Activated CD8-positive, alpha-beta T cell treated with anti-CD3 and anti-CD28 coated beads, Interleukin-2, amount 10 ng/mL, durations not matched to agents 7 days and 5 days (primary cell): ENCODE results near the gene SERPINB5. TPM values are rescaled to one million over a fixed set of nuclear protein-coding genes. Genes with fewer than 3 reads are reported as not detected.
"Not testable (repeated sequence)": the region's sequence is repeated elsewhere in the genome, so short reads cannot be mapped to it uniquely, and the experiment has no call there.

Experiments
- ATAC-seq: fragments of 150-1000 bp; cut with Tn5 transposase; one replicate; pipeline ENCODE4 v1.10.0; 2021; ENCODE audit warnings: moderate library complexity
- CTCF ChIA-PET: fragments of 350-600 bp; sonication (Branson Sonifier 250); formaldehyde crosslinking; loops from one replicate; lab custom pipeline; 2021; ENCODE audit warnings: antibody characterized with exemption; lab: Charles Lee
- POLR2A ChIA-PET: fragments of 350-600 bp; sonication (Branson Sonifier 250); formaldehyde crosslinking; loops from one replicate; lab custom pipeline; 2021; ENCODE audit warnings: antibody characterized with exemption; lab: Charles Lee
- DNase-seq: peaks from one replicate; pipeline ENCODE4 v3.0.0-alpha.2; 2020
- H3K27ac Mint-ChIP-seq: one replicate; pipeline ENCODE4 v1.8.0; 2021; ENCODE audit warnings: mild to moderate bottlenecking, mixed read lengths
- H3K27me3 Mint-ChIP-seq: one replicate; pipeline ENCODE4 v1.8.0; 2021; ENCODE audit warnings: low read depth, mixed read lengths
- H3K36me3 Mint-ChIP-seq: one replicate; pipeline ENCODE4 v1.8.0; 2021; ENCODE audit warnings: low read depth, mixed read lengths
- H3K4me1 Mint-ChIP-seq: one replicate; pipeline ENCODE4 v1.8.0; 2021; ENCODE audit warnings: low read depth, mixed read lengths
- H3K4me3 Mint-ChIP-seq: one replicate; pipeline ENCODE4 v1.8.0; 2021; ENCODE audit warnings: mild to moderate bottlenecking, mixed read lengths
- H3K9me3 Mint-ChIP-seq: one replicate; pipeline ENCODE4 v1.8.0; 2022; ENCODE audit warnings: mixed read lengths; ENCODE audit not compliant: insufficient read depth
- total RNA-seq, 2 experiments: library from RNA; stranded (reverse); gene quantifications; one replicate each; pipeline ENCODE4 v1.2.3, GENCODE V29; 2021

The SERPINB5 gene
- total RNA-seq, 2 experiments from 2014 or later, result not detected

DNA sequence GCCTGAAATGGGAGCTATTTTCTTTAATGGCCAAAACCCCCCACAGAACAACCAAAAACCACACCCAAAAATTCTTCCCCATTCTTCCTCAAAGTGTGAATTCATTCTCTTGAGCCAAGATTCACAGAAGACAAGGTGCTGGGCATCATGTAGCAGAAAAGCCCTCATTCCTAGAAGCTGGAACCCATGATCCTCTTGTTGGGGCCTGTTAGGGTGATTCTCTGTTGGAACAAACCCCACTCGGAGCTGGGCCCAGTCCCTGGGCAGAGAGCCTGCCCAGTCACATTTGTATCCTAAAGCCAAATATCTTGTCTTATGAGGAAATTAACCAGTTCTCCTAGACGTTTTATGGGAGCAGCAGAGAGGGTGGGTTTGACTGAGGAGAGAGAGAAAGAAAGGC lies 31.7 kb upstream of the SERPINB5 start:
- Mint-ChIP-seq H3K9me3 (no peaks in the 10 kb centered on the region), H3K27ac (no peak overlapping the region), H3K4me1 (no peaks in the 10 kb centered on the region), H3K36me3 (no peaks in the 10 kb centered on the region), H3K27me3 (peaks cover 4% of the 10 kb centered on the region), H3K4me3 (no peak overlapping the region)
- no peak for DNase-seq
- no peak for ATAC-seq
- ChIA-PET CTCF (interaction anchor here (1.3 kb wide), 1 partner anchor 10 kb away, joined by 3 read pairs; no protein-coding TSS in a partner anchor), POLR2A (no interaction called here)

DNA sequence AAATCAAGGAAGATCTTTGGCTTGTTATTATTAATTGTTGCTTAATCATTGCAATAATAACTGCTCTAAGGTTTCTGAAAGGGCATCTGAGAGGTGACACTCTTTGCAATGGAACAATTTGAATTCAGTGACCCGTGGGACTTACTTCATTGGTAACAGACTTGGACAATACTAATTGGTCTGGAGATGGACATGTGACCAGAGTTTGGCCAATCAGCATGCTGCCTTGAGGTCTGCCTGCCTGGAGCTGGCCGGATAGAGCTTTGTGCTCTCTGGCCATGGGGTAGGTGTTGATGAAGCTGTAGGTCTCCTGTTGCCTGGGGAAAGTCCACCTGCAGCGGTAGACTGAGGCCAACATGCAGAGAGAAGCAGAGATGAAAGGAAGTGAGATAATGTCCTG lies 30.5 kb upstream of the SERPINB5 start:
- no peak overlapping the region for H3K27ac Mint-ChIP-seq
- CTCF ChIA-PET, result no interaction called here
- H3K9me3 Mint-ChIP-seq, result no peaks in the 10 kb centered on the region
- no peaks in the 10 kb centered on the region for H3K36me3 Mint-ChIP-seq
- H3K4me1 Mint-ChIP-seq, result no peaks in the 10 kb centered on the region
- DNase-seq (no peak), ATAC-seq (no peak)
- POLR2A ChIA-PET, result no interaction called here
- peaks cover 1% of the 10 kb centered on the region for H3K27me3 Mint-ChIP-seq
- no peak overlapping the region for H3K4me3 Mint-ChIP-seq

- ATAC-seq (no peak), DNase-seq (no peak)
- Mint-ChIP-seq H3K36me3 (no peaks in the 10 kb centered on the region), H3K9me3 (no peaks in the 10 kb centered on the region), H3K4me1 (no peaks in the 10 kb centered on the region), H3K27me3 (no peaks in the 10 kb centered on the region), H3K4me3 (no peak overlapping the region), H3K27ac (no peak overlapping the region)
- POLR2A ChIA-PET, result no interaction called here
- CTCF ChIA-PET, result no interaction called here
Observed at GRCh38 chr18:63447066-63447465, 29.7 kb upstream of the SERPINB5 start.

GRCh38 chr18:63449426-63449825 lies 27.3 kb upstream of the SERPINB5 start:
- H3K4me3 Mint-ChIP-seq, result no peak overlapping the region
- H3K9me3 Mint-ChIP-seq, result no peaks in the 10 kb centered on the region
- ATAC-seq (no peak), DNase-seq (no peak)
- H3K27me3 Mint-ChIP-seq, result no peaks in the 10 kb centered on the region
- no peaks in the 10 kb centered on the region for H3K36me3 Mint-ChIP-seq
- no peak overlapping the region for H3K27ac Mint-ChIP-seq
- ChIA-PET POLR2A (no interaction called here), CTCF (no interaction called here)
- H3K4me1 Mint-ChIP-seq, result no peaks in the 10 kb centered on the region

GRCh38 chr18:63451799-63452660 lies 24.7 kb upstream of the SERPINB5 start:
- no peaks in the 10 kb centered on the region for H3K4me1 Mint-ChIP-seq
- H3K27ac Mint-ChIP-seq, result no peak overlapping the region
- ChIA-PET CTCF (no interaction called here), POLR2A (interaction anchor here (0.6 kb wide), 1 partner anchor 712 kb away, joined by 3 read pairs; no protein-coding TSS in a partner anchor)
- no peak for DNase-seq
- no peak overlapping the region for H3K4me3 Mint-ChIP-seq
- no peak for ATAC-seq
- no peaks in the 10 kb centered on the region for H3K27me3 Mint-ChIP-seq
- no peaks in the 10 kb centered on the region for H3K9me3 Mint-ChIP-seq
- H3K36me3 Mint-ChIP-seq, result no peaks in the 10 kb centered on the region

- CTCF ChIA-PET, H3K4me1 Mint-ChIP-seq: not testable (repeated sequence)
Observed at GRCh38 chr18:63452751-63453150, 24.0 kb upstream of the SERPINB5 start.

DNA sequence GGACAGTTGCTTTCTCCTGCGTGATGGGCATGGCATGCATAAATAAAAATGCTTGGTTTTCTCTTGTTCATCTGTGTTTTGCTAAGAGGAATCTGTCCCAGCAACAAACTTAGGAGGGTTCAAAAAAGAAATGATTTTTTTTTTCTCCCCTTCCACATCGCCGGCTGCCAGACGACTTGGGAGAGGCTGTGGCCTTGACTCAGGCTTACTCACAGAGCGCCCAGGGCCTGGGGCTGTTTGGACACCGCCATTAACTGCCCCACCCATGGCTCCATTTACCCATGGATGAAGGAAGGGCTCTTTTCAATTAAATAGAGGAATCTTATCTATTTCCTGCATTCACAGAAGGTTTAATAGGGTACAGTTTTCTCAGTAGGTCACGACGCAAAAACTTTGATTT lies 22.3 kb upstream of the SERPINB5 start:
- CTCF ChIA-PET, result interaction anchor here (1.3 to 1.6 kb wide), 3 partner anchors 10 to 64 kb away, joined by 3 to 5 read pairs (median 5); no protein-coding TSS in a partner anchor
- DNase-seq (no peak), ATAC-seq (no peak)
- Mint-ChIP-seq H3K36me3 (no peaks in the 10 kb centered on the region), H3K4me3 (no peak overlapping the region), H3K27me3 (peaks cover 2% of the 10 kb centered on the region), H3K27ac (no peak overlapping the region), H3K9me3 (no peaks in the 10 kb centered on the region), H3K4me1 (no peaks in the 10 kb centered on the region)
- POLR2A ChIA-PET, result interaction anchor here (0.9 kb wide), 1 partner anchor 33 kb away, joined by 3 read pairs; no protein-coding TSS in a partner anchor

More at GRCh38 chr18:63452751-63453150, 24.0 kb upstream of the SERPINB5 start:
- H3K36me3 Mint-ChIP-seq, H3K4me3 Mint-ChIP-seq, DNase-seq, ATAC-seq, H3K9me3 Mint-ChIP-seq, H3K27ac Mint-ChIP-seq, H3K27me3 Mint-ChIP-seq: not testable (repeated sequence)
- POLR2A ChIA-PET, result interaction anchor here (0.6 kb wide), 1 partner anchor 712 kb away, joined by 3 read pairs; no protein-coding TSS in a partner anchor

DNA sequence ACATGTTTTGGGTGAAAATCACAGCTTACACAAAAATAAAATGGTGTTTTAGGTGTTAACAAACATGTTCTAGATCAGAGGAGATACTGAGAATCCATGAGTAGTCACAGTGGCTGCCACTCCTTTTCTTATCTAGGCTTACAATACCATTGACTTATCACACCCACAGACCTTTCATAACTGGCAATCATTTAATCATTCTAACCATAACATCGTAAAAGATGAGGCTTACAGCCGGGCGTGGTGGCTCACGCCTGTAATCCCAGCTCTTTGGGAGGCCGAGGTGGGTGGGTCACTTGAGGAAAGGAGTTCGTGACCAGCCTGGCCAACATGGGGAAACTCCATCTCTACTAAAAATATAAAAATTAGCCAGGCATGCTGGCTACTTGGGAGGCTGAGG lies 18.8 kb upstream of the SERPINB5 start:
- Mint-ChIP-seq H3K36me3 (no peaks in the 10 kb centered on the region), H3K27ac (no peak overlapping the region), H3K4me3 (no peak overlapping the region), H3K9me3 (no peaks in the 10 kb centered on the region), H3K4me1 (no peaks in the 10 kb centered on the region), H3K27me3 (peaks cover 14% of the 10 kb centered on the region)
- CTCF ChIA-PET, result no interaction called here
- POLR2A ChIA-PET, result no interaction called here
- DNase-seq (no peak), ATAC-seq (no peak)

GRCh38 chr18:63460414-63460813 lies 16.3 kb upstream of the SERPINB5 start:
- H3K4me3 Mint-ChIP-seq, result no peak overlapping the region
- H3K36me3 Mint-ChIP-seq, result no peaks in the 10 kb centered on the region
- ATAC-seq (no peak), DNase-seq (no peak)
- ChIA-PET POLR2A (no interaction called here), CTCF (interaction anchor here (1.7 kb wide), 1 partner anchor 21 kb away, joined by 5 read pairs; no protein-coding TSS in a partner anchor)
- peaks cover 25% of the 10 kb centered on the region for H3K27me3 Mint-ChIP-seq
- H3K4me1 Mint-ChIP-seq, result no peaks in the 10 kb centered on the region
- no peaks in the 10 kb centered on the region for H3K9me3 Mint-ChIP-seq
- H3K27ac Mint-ChIP-seq, result no peak overlapping the region

DNA sequence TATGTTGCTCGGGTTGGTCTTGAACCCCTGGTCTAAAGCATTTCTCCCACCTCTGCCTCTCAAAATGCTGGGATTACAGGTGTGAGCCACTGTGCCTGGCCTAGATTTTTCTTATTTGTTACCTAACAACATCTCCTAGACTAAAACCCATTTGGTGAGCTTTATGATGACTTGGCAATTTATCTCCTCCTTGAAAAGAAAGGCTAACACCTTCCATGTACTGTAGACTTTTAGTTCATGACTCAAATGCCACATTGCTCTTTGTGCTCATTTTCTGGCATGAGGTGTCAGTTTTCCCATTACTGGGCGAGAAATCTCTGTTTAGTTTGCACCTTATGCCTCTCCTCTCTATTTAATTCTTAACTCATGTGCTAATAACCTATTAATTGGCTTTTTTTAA lies 12.3 kb upstream of the SERPINB5 start:
- Mint-ChIP-seq H3K27me3 (peaks cover 39% of the 10 kb centered on the region), H3K36me3 (no peaks in the 10 kb centered on the region), H3K9me3 (no peaks in the 10 kb centered on the region), H3K4me3 (no peak overlapping the region), H3K4me1 (no peaks in the 10 kb centered on the region), H3K27ac (no peak overlapping the region)
- CTCF ChIA-PET, result interaction anchor here (0.6 to 1.4 kb wide), 2 partner anchors 46 to 416 kb away, joined by 3 to 4 read pairs; no protein-coding TSS in a partner anchor
- no peak for ATAC-seq
- DNase-seq, result no peak
- POLR2A ChIA-PET, result no interaction called here

- H3K27ac Mint-ChIP-seq, result no peak overlapping the region
- POLR2A ChIA-PET, result no interaction called here
- H3K27me3 Mint-ChIP-seq, result peaks cover 39% of the 10 kb centered on the region
Observed at GRCh38 chr18:63465059-63465458, 11.7 kb upstream of the SERPINB5 start.

DNA sequence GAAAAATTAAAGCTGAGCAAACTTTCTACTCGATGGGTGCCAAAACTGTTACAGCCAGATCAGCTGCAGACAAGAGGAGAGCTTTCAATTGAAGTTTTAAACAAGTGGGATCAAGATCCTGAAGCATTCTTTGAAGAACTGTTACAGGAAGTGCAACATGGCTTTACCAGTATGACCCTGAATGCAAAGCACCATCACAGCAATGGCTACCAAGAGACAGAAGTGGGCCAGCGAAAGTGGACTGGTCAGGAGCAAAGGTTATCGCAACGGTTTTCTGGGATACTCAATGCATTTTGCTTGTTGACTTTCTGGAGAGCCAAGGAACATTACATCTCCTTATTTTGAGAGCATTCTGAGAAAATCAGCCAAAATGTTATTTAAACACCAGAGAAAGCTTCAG lies 9.1 kb upstream of the SERPINB5 start:
- no peaks in the 10 kb centered on the region for H3K9me3 Mint-ChIP-seq
- no peak overlapping the region for H3K4me3 Mint-ChIP-seq
- H3K36me3 Mint-ChIP-seq, result no peaks in the 10 kb centered on the region
- ChIA-PET CTCF (no interaction called here), POLR2A (no interaction called here)
- H3K27ac Mint-ChIP-seq, result no peak overlapping the region
- ATAC-seq (no peak), DNase-seq (no peak)
- peaks cover 27% of the 10 kb centered on the region for H3K27me3 Mint-ChIP-seq
- no peaks in the 10 kb centered on the region for H3K4me1 Mint-ChIP-seq

More at GRCh38 chr18:63465059-63465458, 11.7 kb upstream of the SERPINB5 start:
- CTCF ChIA-PET, result interaction anchor here (1.4 kb wide), 1 partner anchor 45 kb away, joined by 4 read pairs; no protein-coding TSS in a partner anchor
- no peaks in the 10 kb centered on the region for H3K9me3 Mint-ChIP-seq
- H3K36me3 Mint-ChIP-seq, result no peaks in the 10 kb centered on the region
- H3K4me3 Mint-ChIP-seq, result no peak overlapping the region
- no peaks in the 10 kb centered on the region for H3K4me1 Mint-ChIP-seq
- ATAC-seq (no peak), DNase-seq (no peak)
